OCI-LY7 (cell line): ENCODE results near the gene CPLX4. TPM values are rescaled to one million over a fixed set of nuclear protein-coding genes. Genes with fewer than 3 reads are reported as not detected.

Experiments used
- BruUV-seq: library from RNA; stranded (reverse); fragments of 400-500 nt; replicated peaks from 2 replicates; lab custom pipeline; 2021; lab: Mats Ljungman, UMichigan
- CTCF ChIA-PET: fragments of 300-600 bp; sonication (Branson Sonifier 250); formaldehyde crosslinking; loops from one replicate; lab custom pipeline; 2022; ENCODE audit warnings: antibody characterized with exemption; ENCODE audit not compliant: unreplicated experiment; lab: Charles Lee
- POLR2A ChIA-PET: fragments of 300-600 bp; sonication (Branson Sonifier 250); formaldehyde crosslinking; loops from one replicate; lab custom pipeline; 2022; ENCODE audit warnings: antibody characterized with exemption; lab: Charles Lee
- DNase-seq: peaks from one replicate; pipeline ENCODE4 v3.0.0-alpha.2; 2015; ENCODE audit warnings: low spot score
- H2AFZ ChIP-seq: fragments of 200-600 bp; sonication (generic), shearing (Covaris generic); 2 replicates; pipeline ENCODE4 v1.6.1; 2014; ENCODE audit warnings: mild to moderate bottlenecking, antibody characterized with exemption, low read length, moderate library complexity
- H3K27ac ChIP-seq: fragments of 200-600 bp; sonication (generic); 2 replicates; pipeline ENCODE4 v1.5.1; 2014; ENCODE audit warnings: mixed run types, low read depth, mild to moderate bottlenecking, moderate library complexity, low read length, inconsistent platforms; ENCODE audit not compliant: poor library complexity, severe bottlenecking
- H3K36me3 ChIP-seq: fragments of 200-600 bp; sonication (generic); 2 replicates; pipeline ENCODE4 v1.6.1; 2014; ENCODE audit warnings: mild to moderate bottlenecking, antibody characterized with exemption, low read length, moderate library complexity, mixed read lengths; ENCODE audit not compliant: insufficient read depth
- H3K4me1 ChIP-seq: fragments of 200-600 bp; sonication (generic); 2 replicates; pipeline ENCODE4 v1.5.1; 2014; ENCODE audit warnings: mild to moderate bottlenecking, low read length; ENCODE audit not compliant: insufficient read depth, poor library complexity, severe bottlenecking
- H3K4me2 ChIP-seq: fragments of 200-600 bp; sonication (generic); 2 replicates; pipeline ENCODE4 v1.6.1; 2014; ENCODE audit warnings: mild to moderate bottlenecking, low read length
- H3K4me3 ChIP-seq: fragments of 200-600 bp; sonication (generic); 2 replicates; pipeline ENCODE4 v1.5.1; 2014; ENCODE audit warnings: mild to moderate bottlenecking, low read depth, low read length; ENCODE audit not compliant: poor library complexity, severe bottlenecking
- H3K79me2 ChIP-seq: fragments of 200-600 bp; sonication (generic); 2 replicates; pipeline ENCODE4 v1.6.1; 2016; ENCODE audit warnings: low read depth, mild to moderate bottlenecking, low read length, moderate library complexity, mixed read lengths; ENCODE audit not compliant: insufficient read depth
- H3K9me2 ChIP-seq: fragments of 200-600 bp; sonication (generic); 2 replicates; pipeline ENCODE4 v1.6.1; 2016; ENCODE audit warnings: mild to moderate bottlenecking, low read length, mixed read lengths; ENCODE audit not compliant: insufficient read depth
- H3K9me3 ChIP-seq: fragments of 200-600 bp; sonication (generic); 2 replicates; pipeline ENCODE4 v1.6.1; 2014; ENCODE audit warnings: mild to moderate bottlenecking, mixed run types, low read length, mixed read lengths
- H4K20me1 ChIP-seq: fragments of 200-600 bp; sonication (generic); 2 replicates; pipeline ENCODE4 v1.6.1; 2014; ENCODE audit warnings: mild to moderate bottlenecking, antibody characterized with exemption, low read length, moderate library complexity, mixed read lengths; ENCODE audit not compliant: insufficient read depth
- EZH2phosphoT487 ChIP-seq: fragments of 200-600 bp; sonication (generic); IDR thresholded peaks from 2 replicates; pipeline ENCODE4 v1.6.1; 2018; ENCODE audit warnings: low read depth, borderline replicate concordance, mild to moderate bottlenecking, mixed run types, antibody characterized with exemption, low read length, moderate library complexity, mixed read lengths
- intact Hi-C: fragments of 100-400 bp; cut with micrococcal nuclease; formaldehyde crosslinking; loops from one replicate; pipeline ENCODE4 v1.10.0; 2022; ENCODE audit not compliant: unreplicated experiment
- total RNA-seq, 2 experiments: library from RNA; depleted of rRNA in 1 of 2; stranded (reverse); fragments of >200 nt in 1 of 2; shearing (Covaris generic) in 1 of 2; gene quantifications; 2 replicates each; pipeline ENCODE4 v1.2.3, GENCODE V29; 2014 to 2022
- TF ChIP-seq, protein P1 (sequence below): fragments of 200-600 bp; sonication (generic); conservative IDR thresholded peaks from 2 replicates; pipeline ENCODE4 v1.5.1; 2014; ENCODE audit warnings: mild to moderate bottlenecking, antibody characterized with exemption, low read length, moderate library complexity, mixed read lengths

The CPLX4 gene
- total RNA-seq, 2 experiments from 2014 or later: not detected

DNA sequence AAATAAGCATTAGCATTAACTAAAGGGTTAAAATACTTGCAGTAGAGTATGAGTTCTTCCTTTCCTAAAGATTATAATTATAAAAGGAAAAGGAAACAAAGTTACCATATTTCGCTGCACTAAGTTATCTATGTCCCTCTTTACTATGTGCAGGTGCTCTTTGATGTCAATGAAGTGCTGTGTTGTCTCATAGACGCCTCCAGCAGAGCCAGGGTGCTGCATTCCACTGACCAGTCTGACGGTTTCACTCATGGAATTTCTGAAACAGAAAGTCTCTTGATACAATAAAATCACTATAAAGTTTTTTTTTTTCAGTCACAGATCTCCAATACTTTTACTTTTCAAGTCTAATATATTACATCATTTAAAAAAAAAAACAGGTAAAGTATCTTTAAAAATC is 14.5 kb upstream of the CPLX4 start:
- intact Hi-C loops: no loop called here
- no peaks in the 10 kb centered on the region for H3K79me2 ChIP-seq
- H3K4me1 ChIP-seq: no peaks in the 10 kb centered on the region
- TF ChIP-seq, protein P1, sequence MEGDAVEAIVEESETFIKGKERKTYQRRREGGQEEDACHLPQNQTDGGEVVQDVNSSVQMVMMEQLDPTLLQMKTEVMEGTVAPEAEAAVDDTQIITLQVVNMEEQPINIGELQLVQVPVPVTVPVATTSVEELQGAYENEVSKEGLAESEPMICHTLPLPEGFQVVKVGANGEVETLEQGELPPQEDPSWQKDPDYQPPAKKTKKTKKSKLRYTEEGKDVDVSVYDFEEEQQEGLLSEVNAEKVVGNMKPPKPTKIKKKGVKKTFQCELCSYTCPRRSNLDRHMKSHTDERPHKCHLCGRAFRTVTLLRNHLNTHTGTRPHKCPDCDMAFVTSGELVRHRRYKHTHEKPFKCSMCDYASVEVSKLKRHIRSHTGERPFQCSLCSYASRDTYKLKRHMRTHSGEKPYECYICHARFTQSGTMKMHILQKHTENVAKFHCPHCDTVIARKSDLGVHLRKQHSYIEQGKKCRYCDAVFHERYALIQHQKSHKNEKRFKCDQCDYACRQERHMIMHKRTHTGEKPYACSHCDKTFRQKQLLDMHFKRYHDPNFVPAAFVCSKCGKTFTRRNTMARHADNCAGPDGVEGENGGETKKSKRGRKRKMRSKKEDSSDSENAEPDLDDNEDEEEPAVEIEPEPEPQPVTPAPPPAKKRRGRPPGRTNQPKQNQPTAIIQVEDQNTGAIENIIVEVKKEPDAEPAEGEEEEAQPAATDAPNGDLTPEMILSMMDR: no peak
- TF ChIP-seq EZH2phosphoT487: no peak
- no peaks in the 10 kb centered on the region for H3K9me3 ChIP-seq
- ChIA-PET POLR2A (no interaction called here), CTCF (no interaction called here)
- no peaks in the 10 kb centered on the region for H4K20me1 ChIP-seq
- no peak overlapping the region for H2AFZ ChIP-seq
- H3K36me3 ChIP-seq: peaks cover 56% of the 10 kb centered on the region
- H3K9me2 ChIP-seq: no peaks in the 10 kb centered on the region
- DNase-seq: no peak
- BruUV-seq: no TSS peak
- no peak overlapping the region for H3K27ac ChIP-seq
- no peak overlapping the region for H3K4me2 ChIP-seq
- no peak overlapping the region for H3K4me3 ChIP-seq

DNA sequence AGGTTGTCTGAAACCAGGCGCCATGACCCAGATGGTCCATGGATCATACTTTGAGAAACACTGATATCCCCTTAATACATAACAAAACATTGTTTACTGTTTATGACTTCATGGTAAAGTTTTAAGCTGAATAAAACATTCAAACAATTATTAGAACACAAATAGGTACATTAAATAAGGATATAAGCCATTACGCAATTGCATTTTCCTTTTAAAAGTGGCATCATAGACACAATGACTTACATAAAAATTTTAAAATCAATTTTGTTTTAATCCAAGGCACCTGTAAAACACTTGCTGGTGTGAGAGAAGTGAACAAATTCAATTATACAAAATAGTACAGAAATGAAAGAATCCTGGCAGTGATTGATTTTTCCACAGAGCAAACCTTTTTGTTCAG is 10.2 kb upstream of the CPLX4 start:
- Histone ChIP-seq H3K27ac (no peak overlapping the region), H4K20me1 (no peaks in the 10 kb centered on the region), H3K4me1 (no peaks in the 10 kb centered on the region), H3K36me3 (peaks cover 41% of the 10 kb centered on the region), H3K4me2 (no peak overlapping the region), H3K79me2 (no peaks in the 10 kb centered on the region), H3K4me3 (no peak overlapping the region), H3K9me2 (no peaks in the 10 kb centered on the region), H3K9me3 (no peaks in the 10 kb centered on the region), H2AFZ (no peak overlapping the region)
- DNase-seq: no peak
- no peak for TF ChIP-seq EZH2phosphoT487
- TF ChIP-seq, protein P1: no peak
- BruUV-seq: no TSS peak
- POLR2A ChIA-PET: interaction anchor here (0.9 kb wide), 1 partner anchor 14 kb away, joined by 3 read pairs; no protein-coding TSS in a partner anchor
- intact Hi-C loops: no loop called here
- CTCF ChIA-PET: no interaction called here

DNA sequence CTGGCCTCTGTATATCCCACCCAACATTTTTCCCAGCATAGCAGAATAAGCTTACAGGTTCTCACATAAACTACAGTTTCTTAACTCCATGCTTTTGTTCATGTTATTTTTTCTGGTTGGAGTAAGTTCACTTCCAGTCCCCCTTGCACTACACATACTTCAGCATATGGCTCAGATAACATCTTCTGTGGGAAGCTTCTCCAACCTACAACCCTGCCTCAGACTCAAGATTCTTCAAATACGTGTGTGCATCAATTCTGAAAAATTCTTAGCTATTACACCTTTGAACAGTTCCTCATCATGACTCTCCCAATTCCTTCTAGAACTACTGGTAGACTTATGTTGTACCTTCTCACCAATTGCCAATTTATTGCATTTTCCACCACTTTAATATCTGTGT is 7.5 kb upstream of the CPLX4 start:
- H3K4me2 ChIP-seq: no peak overlapping the region
- H3K9me3 ChIP-seq: no peaks in the 10 kb centered on the region
- intact Hi-C loops: no loop called here
- TF ChIP-seq EZH2phosphoT487: no peak
- TF ChIP-seq, protein P1: no peak
- ChIA-PET POLR2A (no interaction called here), CTCF (no interaction called here)
- no peaks in the 10 kb centered on the region for H3K9me2 ChIP-seq
- no peaks in the 10 kb centered on the region for H4K20me1 ChIP-seq
- BruUV-seq: no TSS peak
- H2AFZ ChIP-seq: no peak overlapping the region
- H3K79me2 ChIP-seq: no peaks in the 10 kb centered on the region
- H3K4me1 ChIP-seq: no peaks in the 10 kb centered on the region
- H3K4me3 ChIP-seq: no peak overlapping the region
- no peak overlapping the region for H3K27ac ChIP-seq
- H3K36me3 ChIP-seq: peaks cover 35% of the 10 kb centered on the region
- DNase-seq: no peak
